Dedifferentiated amniotic fluid mesenchymal stem cell (primary cell): ENCODE results near the gene CACNA1D.

Experiments used
- DNase-seq: peaks from one replicate; pipeline ENCODE4 v3.0.0-alpha.2; 2016; ENCODE audit errors: extremely low spot score

The CACNA1D gene

GRCh38 chr3:53691349-53691748 is 196.9 kb downstream of the CACNA1D start:
- no peak for DNase-seq

GRCh38 chr3:53691885-53692284 is 197.5 kb downstream of the CACNA1D start:
- no peak for DNase-seq

GRCh38 chr3:53693451-53693850 is 199.0 kb downstream of the CACNA1D start:
- no peak for DNase-seq

DNA sequence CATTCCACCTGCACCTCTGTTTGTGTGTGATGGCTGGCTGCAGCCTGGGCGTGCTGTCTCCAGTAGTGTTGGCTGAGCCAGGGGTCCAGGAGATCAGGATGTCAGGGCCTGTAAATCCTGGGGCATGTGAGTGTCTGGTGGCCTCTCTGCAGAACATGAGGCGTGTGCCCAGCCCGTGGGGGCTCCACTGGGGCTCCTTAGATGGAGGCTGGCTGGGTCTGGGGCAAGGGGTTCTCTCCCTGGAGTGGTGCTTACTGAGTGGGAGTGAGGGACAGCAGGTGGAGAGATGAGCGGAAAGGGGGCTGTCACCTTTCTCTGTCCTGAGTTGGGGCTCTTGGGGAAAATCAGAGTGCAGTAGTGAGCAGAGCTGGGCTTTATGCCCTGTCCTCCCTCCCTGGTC is 199.6 kb downstream of the CACNA1D start:
- DNase-seq = no peak

- no peak for DNase-seq
Measured at GRCh38 chr3:53694666-53695323, 200.4 kb downstream of the CACNA1D start.

GRCh38 chr3:53695324-53695690 is 200.9 kb downstream of the CACNA1D start:
- no peak for DNase-seq

GRCh38 chr3:53696401-53697172 is 202.2 kb downstream of the CACNA1D start:
- DNase-seq = no peak

DNA sequence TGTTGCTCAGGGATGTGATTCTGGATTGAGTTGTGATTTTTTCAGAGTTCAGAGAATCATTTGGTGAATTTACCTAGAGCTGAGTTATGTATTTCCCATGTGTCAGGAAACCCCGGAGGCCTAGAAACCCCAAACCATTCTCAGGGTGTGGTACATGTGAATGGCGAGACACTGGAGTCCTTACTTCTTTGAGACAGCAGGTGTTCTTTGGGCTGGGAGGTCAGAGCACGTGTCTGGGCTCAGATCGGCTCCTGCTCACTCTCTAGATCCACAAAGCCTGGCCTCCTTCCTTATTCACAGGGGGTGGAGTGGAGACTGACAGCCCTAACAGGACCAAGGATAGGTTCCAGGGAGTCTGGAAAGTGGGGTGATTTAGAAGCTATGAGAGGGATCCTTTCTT is 206.0 kb downstream of the CACNA1D start:
- no peak for DNase-seq

- DNase-seq = no peak
Measured at GRCh38 chr3:53702776-53703530, 208.5 kb downstream of the CACNA1D start.

DNA sequence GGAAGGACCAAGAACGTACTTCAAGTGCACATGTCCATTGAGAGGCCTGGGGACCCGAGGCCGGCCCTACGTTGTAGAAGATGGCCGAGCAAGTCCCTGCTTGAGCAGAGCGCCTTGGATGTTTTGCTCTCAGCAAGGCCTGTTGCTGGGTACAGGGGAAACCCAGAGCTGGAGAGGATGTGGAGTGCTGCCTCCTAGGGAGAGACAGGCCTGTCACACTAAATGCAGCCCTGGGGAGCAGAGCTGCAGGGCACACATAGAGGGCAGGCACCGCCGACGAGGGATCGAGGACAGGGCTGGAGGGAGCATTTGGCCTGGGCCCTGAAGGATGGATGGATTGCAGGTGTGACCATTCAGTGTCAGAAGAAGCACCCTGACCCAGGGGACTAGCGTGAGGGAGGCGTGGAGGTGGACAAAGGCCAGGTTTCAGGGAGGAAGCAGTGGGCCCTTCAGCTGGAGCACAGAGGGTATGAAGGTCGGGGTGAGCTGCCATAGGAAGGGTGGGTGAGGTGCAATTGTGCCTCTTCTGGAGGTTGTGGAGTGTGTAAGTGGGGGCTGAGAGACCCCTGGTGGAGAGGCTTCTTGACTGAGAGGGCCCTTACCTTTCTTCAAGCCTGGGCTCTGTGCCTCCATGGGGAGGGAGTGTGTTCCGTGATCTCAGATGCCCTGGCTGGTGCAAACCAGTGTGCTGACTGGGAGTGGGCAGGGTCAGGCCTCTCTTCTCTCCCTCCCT is 209.4 kb downstream of the CACNA1D start:
- DNase-seq = no peak

- no peak for DNase-seq
Measured at GRCh38 chr3:53704363-53704725, 209.9 kb downstream of the CACNA1D start.

DNA sequence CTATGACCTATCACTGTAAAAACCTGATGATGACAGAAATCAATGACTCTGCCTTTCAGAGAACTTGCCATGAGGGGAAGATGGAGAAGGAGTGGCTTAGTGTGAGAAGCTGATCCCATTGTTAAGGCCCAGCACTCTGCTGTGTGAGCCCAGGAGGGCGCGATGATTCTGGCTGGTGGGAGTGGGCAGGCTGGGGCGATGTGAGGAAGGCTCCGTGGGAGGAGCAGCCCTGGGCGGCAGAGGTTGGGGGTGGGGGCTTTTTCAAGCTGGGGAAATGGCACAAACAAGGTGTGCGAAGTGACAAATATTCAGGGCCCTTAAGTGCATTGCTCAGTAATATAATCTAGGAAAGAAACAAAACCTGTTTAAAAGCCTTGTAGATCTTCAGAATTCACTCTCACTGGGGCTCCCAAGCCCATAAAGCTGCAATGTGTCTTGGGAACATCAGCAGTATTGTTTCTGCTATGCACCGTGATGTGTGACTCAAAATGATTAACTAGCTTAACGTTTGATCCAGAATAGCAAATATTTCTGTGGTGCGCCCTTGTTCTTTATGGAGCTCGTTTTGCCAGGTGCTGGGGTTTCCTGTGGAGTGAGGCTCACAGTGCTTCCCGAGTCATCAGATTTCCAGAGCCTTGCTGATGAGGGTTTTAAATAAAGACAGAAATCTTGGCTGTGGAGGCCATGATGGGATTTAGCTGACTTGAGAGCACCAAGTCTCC is 210.8 kb downstream of the CACNA1D start:
- DNase-seq = no peak

DNA sequence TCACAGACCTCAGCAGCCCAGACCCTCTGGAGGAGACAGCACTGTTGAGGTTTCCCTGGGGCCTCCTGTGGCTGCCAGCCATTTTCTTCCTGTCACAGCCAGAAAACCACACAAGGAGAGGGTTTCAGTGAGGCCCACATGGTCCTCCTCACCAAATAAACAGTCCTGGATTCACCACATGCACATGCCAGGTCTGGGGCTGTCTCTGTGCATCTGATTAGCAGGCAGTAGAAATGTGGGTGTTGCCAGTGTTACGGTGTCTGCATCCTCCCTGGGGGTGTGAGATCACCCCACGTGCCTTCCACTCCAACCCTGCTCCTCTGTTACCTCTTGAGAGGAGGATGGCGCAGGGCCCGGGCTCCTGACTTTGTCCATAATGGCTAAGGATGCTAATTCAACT is 211.4 kb downstream of the CACNA1D start:
- no peak for DNase-seq

DNA sequence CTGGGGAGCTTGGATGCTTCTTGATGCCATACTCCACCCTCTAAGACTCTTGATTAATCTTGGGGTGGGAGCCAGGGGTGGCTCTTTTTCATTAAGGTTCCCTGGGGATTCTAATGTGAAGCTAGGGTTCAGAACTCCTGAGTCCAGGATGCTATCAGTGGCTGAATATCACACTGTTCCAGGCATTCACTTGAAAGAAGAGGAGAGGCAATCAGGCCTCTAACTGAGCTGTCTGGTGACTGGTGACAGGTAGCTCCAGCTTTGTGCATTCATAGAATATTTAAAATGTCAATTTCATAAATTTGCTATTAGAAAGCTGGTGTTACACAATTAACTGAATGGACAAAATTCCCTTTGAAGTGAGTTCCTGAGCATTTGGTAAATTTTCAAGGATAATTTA is 212.8 kb downstream of the CACNA1D start:
- no peak for DNase-seq

DNA sequence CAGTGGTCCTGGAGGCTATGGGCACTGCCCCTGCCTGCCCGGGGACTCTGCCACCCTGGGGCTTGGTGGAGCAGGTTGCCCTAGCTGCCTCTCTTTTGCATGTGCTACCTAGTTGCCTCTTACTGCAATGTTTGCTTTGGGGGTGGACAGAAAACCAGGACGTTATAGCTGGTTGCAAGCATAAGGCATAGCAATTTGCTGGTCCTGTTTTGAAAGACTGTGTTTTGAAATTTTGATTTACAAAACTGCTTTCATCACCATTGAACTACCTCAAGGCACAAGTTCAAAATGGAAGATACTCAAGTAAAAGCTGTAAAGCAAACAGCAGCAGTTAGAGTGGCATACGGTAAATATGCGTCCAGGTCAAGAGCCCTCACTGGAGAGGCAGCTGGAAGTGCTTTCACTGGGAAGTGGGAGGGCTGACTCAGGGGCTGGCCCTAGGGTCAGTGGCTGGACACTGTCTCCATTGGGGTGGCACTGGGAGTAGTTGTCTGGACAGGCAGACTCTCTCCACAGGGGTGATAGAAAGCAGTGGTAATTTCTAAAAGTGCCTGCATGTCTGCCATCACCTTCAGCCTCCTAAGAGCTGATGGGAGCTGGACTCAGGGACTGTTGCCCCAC is 213.7 kb downstream of the CACNA1D start:
- no peak for DNase-seq

DNA sequence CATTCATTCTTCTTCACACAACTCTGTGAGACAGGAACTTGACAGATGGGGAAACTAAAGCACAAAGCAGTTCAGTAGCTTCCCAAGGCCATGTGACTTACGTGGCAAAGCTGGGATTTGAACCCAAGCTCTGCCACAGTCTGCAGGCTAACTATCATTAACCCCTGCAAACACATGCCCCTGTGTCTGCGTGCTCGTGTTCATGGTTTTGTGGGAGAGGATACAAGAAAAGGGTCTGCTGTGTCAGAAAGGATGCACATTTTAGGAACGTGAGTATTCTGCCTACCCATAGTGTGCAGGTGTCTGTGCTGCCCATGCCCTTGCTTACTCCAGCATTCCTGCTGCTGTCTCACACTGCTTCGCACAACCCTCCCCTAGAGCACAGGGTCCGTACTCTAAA is 214.8 kb downstream of the CACNA1D start:
- DNase-seq = no peak

GRCh38 chr3:53709860-53710674 is 215.7 kb downstream of the CACNA1D start:
- DNase-seq = peak; percentile 69

DNA sequence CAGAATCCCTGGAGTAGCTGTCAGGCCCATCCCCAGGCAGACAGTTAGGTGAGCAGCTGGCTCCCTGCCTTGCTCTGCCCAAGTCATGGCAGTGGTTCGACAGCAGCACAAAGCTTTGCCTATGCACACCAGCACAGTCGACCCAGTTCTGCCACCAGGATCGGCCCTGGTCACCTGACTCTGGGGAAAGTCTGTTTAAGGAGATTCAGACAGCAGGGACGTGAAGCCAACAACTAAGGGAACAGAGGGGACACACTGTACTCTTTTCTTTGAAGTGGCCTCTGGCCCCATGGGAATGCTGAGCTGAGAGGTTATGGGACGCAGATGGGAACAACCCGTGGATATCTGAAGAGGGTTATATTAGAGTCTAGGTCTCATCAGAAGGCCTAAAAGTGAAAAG is 217.0 kb downstream of the CACNA1D start:
- DNase-seq = no peak

DNA sequence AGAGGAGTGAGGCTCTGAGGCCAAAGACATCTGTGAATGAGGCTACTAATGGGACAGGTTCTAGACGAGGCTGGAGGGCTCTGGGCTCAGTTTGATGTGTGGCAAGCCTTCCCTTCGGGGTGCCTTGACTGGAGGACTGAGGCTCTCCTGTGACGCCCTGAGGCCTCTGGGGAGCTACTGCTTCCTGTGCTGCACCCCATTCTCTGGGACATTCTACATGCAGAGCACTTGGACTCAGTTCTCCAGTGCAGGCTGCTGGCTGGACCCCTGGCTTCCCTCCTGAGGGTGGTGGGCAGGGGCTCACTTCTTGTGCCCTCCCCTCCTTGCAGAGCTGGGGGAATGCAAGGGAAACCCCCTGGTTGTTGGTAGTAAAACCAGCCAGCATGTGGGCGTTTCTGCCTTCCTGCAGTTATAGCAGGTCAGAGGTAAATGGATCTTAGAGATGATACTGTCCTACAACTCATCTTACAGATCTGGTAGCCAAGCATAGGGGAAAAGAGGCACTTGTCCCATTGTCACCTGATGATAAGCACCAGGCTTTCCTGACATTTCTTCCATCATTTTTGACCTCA is 218.5 kb downstream of the CACNA1D start:
- no peak for DNase-seq

GRCh38 chr3:53713626-53714025 is 219.2 kb downstream of the CACNA1D start:
- no peak for DNase-seq
